Bronchial epithelial cell (primary cell): ENCODE results near the gene TNS3. TPM values are rescaled to one million over a fixed set of nuclear protein-coding genes. Genes with fewer than 3 reads are reported as not detected.

ENCODE experiments used
- DNase-seq: peaks from one replicate; pipeline ENCODE4 v3.0.0-alpha.2; 2010; ENCODE audit warnings: low read depth
- FAIRE-seq: peaks from 2 replicates; lab custom pipeline; 2011; peaks lifted over from hg19 to GRCh38; lab: Jason Lieb, UNC
- H3K27me3 ChIP-seq: 2 replicates; pipeline ENCODE4 v1.5.1; 2011; ENCODE audit warnings: low read length; ENCODE audit not compliant: control insufficient read depth, insufficient read depth
- H3K36me3 ChIP-seq: 2 replicates; pipeline ENCODE4 v1.5.1; 2011; ENCODE audit warnings: low read length; ENCODE audit not compliant: control insufficient read depth, insufficient read depth
- H3K4me3 ChIP-seq: 2 replicates; pipeline ENCODE4 v1.5.1; 2011; ENCODE audit warnings: mild to moderate bottlenecking, low read depth, low read length, control low read depth
- CTCF ChIP-seq: IDR thresholded peaks from 2 replicates; pipeline ENCODE4 v1.5.1; 2011; ENCODE audit warnings: mild to moderate bottlenecking, moderate library complexity, low read length, control low read depth, inconsistent platforms; ENCODE audit not compliant: insufficient read depth, severe bottlenecking
- total RNA-seq: library from RNA; depleted of rRNA; stranded (reverse); fragments of >200 nt; gene quantifications from 2 replicates; pipeline ENCODE4 v1.2.1, GENCODE V29; 2014

The TNS3 gene
- total RNA-seq, 1 donor from 2014 or later, result 2.6 TPM

- H3K4me3 ChIP-seq, result no peak overlapping the region
- H3K36me3 ChIP-seq, result peaks cover 1% of the 10 kb centered on the region
- H3K27me3 ChIP-seq, result no peaks in the 10 kb centered on the region
- no peak for TF ChIP-seq CTCF
- no peak for DNase-seq
- FAIRE-seq, result no peak
Observed at GRCh38 chr7:47466832-47467231, 115.1 kb downstream of the TNS3 start.

- no peaks in the 10 kb centered on the region for H3K27me3 ChIP-seq
- H3K36me3 ChIP-seq, result peaks cover 1% of the 10 kb centered on the region
- TF ChIP-seq CTCF, result no peak
- DNase-seq (no peak), FAIRE-seq (no peak)
- H3K4me3 ChIP-seq, result no peak overlapping the region
Observed at GRCh38 chr7:47465191-47465590, 116.7 kb downstream of the TNS3 start.

GRCh38 chr7:47464266-47464665 is 117.6 kb downstream of the TNS3 start:
- DNase-seq (no peak), FAIRE-seq (no peak)
- TF ChIP-seq CTCF, result no peak
- Histone ChIP-seq H3K36me3 (peaks cover 1% of the 10 kb centered on the region), H3K4me3 (no peak overlapping the region), H3K27me3 (no peaks in the 10 kb centered on the region)

- H3K27me3 ChIP-seq, result no peaks in the 10 kb centered on the region
- FAIRE-seq, result no peak
- H3K36me3 ChIP-seq, result peaks cover 1% of the 10 kb centered on the region
- no peak for TF ChIP-seq CTCF
- H3K4me3 ChIP-seq, result no peak overlapping the region
- DNase-seq, result no peak
Observed at GRCh38 chr7:47461746-47462145, 120.2 kb downstream of the TNS3 start.

- no peak for TF ChIP-seq CTCF
Observed at GRCh38 chr7:47461161-47461560, 120.8 kb downstream of the TNS3 start.

GRCh38 chr7:47460251-47460989 is 121.5 kb downstream of the TNS3 start:
- Histone ChIP-seq H3K4me3 (no peak overlapping the region), H3K27me3 (no peaks in the 10 kb centered on the region), H3K36me3 (peaks cover 1% of the 10 kb centered on the region)
- TF ChIP-seq CTCF, result no peak
- FAIRE-seq (no peak), DNase-seq (no peak)

More at GRCh38 chr7:47461161-47461560, 120.8 kb downstream of the TNS3 start:
- Histone ChIP-seq H3K36me3 (peaks cover 1% of the 10 kb centered on the region), H3K27me3 (no peaks in the 10 kb centered on the region), H3K4me3 (no peak overlapping the region)
- FAIRE-seq (no peak), DNase-seq (no peak)
